Activated CD8-positive, alpha-beta memory T cell treated with anti-CD3 and anti-CD28 coated beads, Interleukin-2, amount 10 ng/mL, durations not matched to agents 7 days and 5 days (primary cell): ENCODE results near the gene TDRD5. TPM values are rescaled to one million over a fixed set of nuclear protein-coding genes. Genes with fewer than 3 reads are reported as not detected.

ENCODE experiments used
- ATAC-seq: fragments of 150-1000 bp; cut with Tn5 transposase; one replicate; pipeline ENCODE4 v1.10.0; 2021; ENCODE audit warnings: moderate library complexity
- CTCF ChIA-PET: fragments of 350-600 bp; sonication (Branson Sonifier 250); formaldehyde crosslinking; loops from one replicate; lab custom pipeline; 2021; ENCODE audit warnings: antibody characterized with exemption; lab: Charles Lee
- DNase-seq: peaks from one replicate; pipeline ENCODE4 v3.0.0-alpha.2; 2020
- H3K27ac Mint-ChIP-seq: one replicate; pipeline ENCODE4 v1.8.0; 2021; ENCODE audit warnings: mild to moderate bottlenecking, mixed read lengths
- H3K27me3 Mint-ChIP-seq: one replicate; pipeline ENCODE4 v1.8.0; 2021; ENCODE audit warnings: mixed read lengths
- H3K36me3 Mint-ChIP-seq: one replicate; pipeline ENCODE4 v1.8.0; 2021; ENCODE audit warnings: mild to moderate bottlenecking, mixed read lengths
- H3K4me1 Mint-ChIP-seq: one replicate; pipeline ENCODE4 v1.8.0; 2021; ENCODE audit warnings: mixed read lengths
- H3K4me3 Mint-ChIP-seq: one replicate; pipeline ENCODE4 v1.8.0; 2021; ENCODE audit warnings: mild to moderate bottlenecking, moderate library complexity, mixed read lengths
- H3K9me3 Mint-ChIP-seq: one replicate; pipeline ENCODE4 v1.8.0; 2022; ENCODE audit warnings: low read depth, mixed read lengths
- total RNA-seq, 2 experiments: library from RNA; stranded (reverse); gene quantifications; one replicate each; pipeline ENCODE4 v1.2.3, GENCODE V29; 2021

The TDRD5 gene
- total RNA-seq, 2 experiments from 2014 or later, result not detected

DNA sequence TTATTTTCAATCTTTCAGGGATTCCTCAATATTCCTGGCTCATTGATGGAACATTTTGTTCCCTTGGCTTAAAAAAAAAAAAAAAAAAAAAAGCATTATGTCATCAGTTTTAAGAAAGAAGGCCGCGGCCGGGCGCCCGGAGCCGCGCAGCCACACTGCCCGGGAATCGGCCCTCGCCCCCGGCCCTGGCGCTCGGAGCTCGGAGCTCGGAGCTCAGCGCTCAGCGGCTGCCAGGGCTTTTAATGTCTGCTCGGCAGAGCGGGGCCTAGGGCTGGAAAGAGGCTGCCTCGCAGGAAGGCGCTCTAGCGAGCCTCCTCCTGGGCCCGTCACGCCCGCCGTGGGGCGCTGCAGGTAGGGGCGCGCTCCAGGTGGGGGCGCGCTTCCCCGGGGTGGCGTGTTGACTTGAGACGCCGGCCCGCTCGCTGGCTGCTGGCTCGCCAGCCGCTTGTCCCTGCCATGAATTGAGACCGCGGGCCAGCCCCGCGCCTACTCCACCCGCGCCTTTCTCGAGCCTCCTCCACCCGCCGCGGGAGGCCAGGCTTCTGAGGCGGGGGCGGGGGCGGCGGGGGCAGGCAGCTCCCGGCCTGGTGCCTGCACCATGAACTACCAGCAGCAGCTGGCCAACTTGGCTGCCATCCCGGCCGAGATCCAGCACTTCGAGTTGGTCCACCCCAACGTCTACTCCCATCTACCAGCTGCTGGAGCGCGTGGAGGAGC, 5.4 kb upstream of the TDRD5 start:
- no peaks in the 10 kb centered on the region for H3K9me3 Mint-ChIP-seq
- CTCF ChIA-PET, result no interaction called here
- peaks cover 40% of the 10 kb centered on the region for H3K27me3 Mint-ChIP-seq
- no peaks in the 10 kb centered on the region for H3K4me1 Mint-ChIP-seq
- no peak for ATAC-seq
- no peak overlapping the region for H3K27ac Mint-ChIP-seq
- H3K36me3 Mint-ChIP-seq, result no peaks in the 10 kb centered on the region
- no peak overlapping the region for H3K4me3 Mint-ChIP-seq
- DNase-seq, result no peak

GRCh38 chr1:179587336-179587735, 4.3 kb upstream of the TDRD5 start:
- ATAC-seq, result no peak
- CTCF ChIA-PET, result no interaction called here
- Mint-ChIP-seq H3K9me3 (no peaks in the 10 kb centered on the region), H3K27ac (no peak overlapping the region), H3K27me3 (peaks cover 43% of the 10 kb centered on the region), H3K4me1 (no peaks in the 10 kb centered on the region), H3K4me3 (no peak overlapping the region), H3K36me3 (no peaks in the 10 kb centered on the region)
- no peak for DNase-seq

- CTCF ChIA-PET, result no interaction called here
- H3K4me3 Mint-ChIP-seq, result no peak overlapping the region
- H3K27ac Mint-ChIP-seq, result no peak overlapping the region
- DNase-seq (no peak), ATAC-seq (no peak)
- H3K36me3 Mint-ChIP-seq, result no peaks in the 10 kb centered on the region
- H3K9me3 Mint-ChIP-seq, result no peaks in the 10 kb centered on the region
- H3K27me3 Mint-ChIP-seq, result peaks cover 49% of the 10 kb centered on the region
- H3K4me1 Mint-ChIP-seq, result no peaks in the 10 kb centered on the region
Measured at GRCh38 chr1:179588425-179589024, 3.1 kb upstream of the TDRD5 start.

- Mint-ChIP-seq H3K27me3 (peaks cover 44% of the 10 kb centered on the region), H3K9me3 (no peaks in the 10 kb centered on the region), H3K4me3 (no peak overlapping the region), H3K27ac (no peak overlapping the region), H3K4me1 (no peaks in the 10 kb centered on the region), H3K36me3 (no peaks in the 10 kb centered on the region)
- CTCF ChIA-PET, result no interaction called here
- DNase-seq, result no peak
- ATAC-seq, result no peak
Measured at GRCh38 chr1:179589509-179589908, 2.1 kb upstream of the TDRD5 start.

DNA sequence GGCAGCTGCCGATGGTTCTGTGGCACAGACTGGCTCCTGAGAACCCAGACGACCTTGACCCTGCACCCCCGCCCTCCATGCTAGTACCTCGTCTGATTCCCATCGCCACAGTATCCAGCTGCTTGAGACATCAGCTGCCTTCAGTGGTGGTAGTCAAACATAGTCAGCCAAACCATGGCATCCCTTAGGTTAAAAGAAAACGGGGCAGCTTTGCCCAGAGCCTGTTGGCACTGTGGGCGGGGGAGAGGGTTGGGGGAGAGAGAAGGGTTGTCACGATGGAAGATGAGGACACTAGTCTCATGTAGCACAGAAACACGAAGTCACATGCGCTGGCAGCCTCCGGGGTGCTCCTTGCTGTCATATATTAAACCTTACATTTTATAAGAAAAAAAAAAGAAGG, 961 bp upstream of the TDRD5 start:
- Mint-ChIP-seq H3K9me3 (no peaks in the 10 kb centered on the region), H3K4me3 (no peak overlapping the region), H3K27ac (no peak overlapping the region), H3K36me3 (no peaks in the 10 kb centered on the region), H3K4me1 (no peaks in the 10 kb centered on the region), H3K27me3 (peaks cover 38% of the 10 kb centered on the region)
- DNase-seq, result no peak
- CTCF ChIA-PET, result no interaction called here
- no peak for ATAC-seq

DNA sequence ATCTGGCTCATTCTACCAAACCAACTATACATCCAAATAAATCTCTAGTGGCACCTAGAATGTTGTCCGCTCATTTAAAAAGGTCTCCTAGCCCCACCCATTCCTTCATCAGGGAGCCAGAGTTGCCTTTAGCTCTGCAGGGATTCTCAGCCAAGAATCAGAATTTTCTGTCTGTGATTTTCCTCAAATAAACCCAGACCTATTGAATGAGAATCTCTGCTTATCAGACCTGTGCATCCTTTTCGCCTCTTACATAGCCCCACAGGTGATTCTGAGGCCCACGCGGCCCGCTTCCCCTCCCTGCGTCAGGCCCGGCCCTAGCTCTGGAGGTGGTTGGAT, 410 bp upstream of the TDRD5 start:
- DNase-seq (no peak), ATAC-seq (no peak)
- H3K4me3 Mint-ChIP-seq, result no peak overlapping the region
- CTCF ChIA-PET, result no interaction called here
- H3K9me3 Mint-ChIP-seq, result no peaks in the 10 kb centered on the region
- no peaks in the 10 kb centered on the region for H3K36me3 Mint-ChIP-seq
- H3K27me3 Mint-ChIP-seq, result peaks cover 35% of the 10 kb centered on the region
- no peaks in the 10 kb centered on the region for H3K4me1 Mint-ChIP-seq
- no peak overlapping the region for H3K27ac Mint-ChIP-seq

- DNase-seq (no peak), ATAC-seq (no peak)
- Mint-ChIP-seq H3K9me3 (no peaks in the 10 kb centered on the region), H3K27me3 (peaks cover 9% of the 10 kb centered on the region), H3K36me3 (no peaks in the 10 kb centered on the region), H3K4me1 (no peaks in the 10 kb centered on the region), H3K4me3 (no peak overlapping the region), H3K27ac (no peak overlapping the region)
- CTCF ChIA-PET, result no interaction called here
Measured at GRCh38 chr1:179598631-179599030, 7.0 kb downstream of the TDRD5 start.

- H3K27ac Mint-ChIP-seq, result no peak overlapping the region
- H3K9me3 Mint-ChIP-seq, result no peaks in the 10 kb centered on the region
- DNase-seq (no peak), ATAC-seq (no peak)
- H3K4me3 Mint-ChIP-seq, result no peak overlapping the region
- no peaks in the 10 kb centered on the region for H3K36me3 Mint-ChIP-seq
- peaks cover 9% of the 10 kb centered on the region for H3K27me3 Mint-ChIP-seq
- no peaks in the 10 kb centered on the region for H3K4me1 Mint-ChIP-seq
- CTCF ChIA-PET, result no interaction called here
Measured at GRCh38 chr1:179599623-179600249, 8.1 kb downstream of the TDRD5 start.

DNA sequence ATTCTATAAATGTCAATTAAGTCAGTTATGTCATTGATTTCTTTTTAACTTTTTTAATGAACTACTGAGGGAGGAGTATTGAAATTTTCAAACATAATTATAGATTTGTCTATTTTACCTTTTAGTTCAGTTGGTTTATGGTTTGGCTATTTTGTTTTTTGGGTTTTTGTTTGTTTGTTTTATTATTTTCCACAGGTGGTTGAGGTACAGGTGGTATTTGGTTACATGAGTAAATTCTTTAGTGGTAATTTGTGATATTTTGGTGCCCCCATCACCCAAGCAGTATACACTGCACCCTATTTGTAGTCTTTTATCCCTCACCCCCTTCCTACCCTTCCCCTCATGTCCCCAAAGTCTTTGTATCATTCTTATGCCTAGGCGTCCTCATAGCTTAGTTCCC, 9.5 kb downstream of the TDRD5 start:
- CTCF ChIA-PET, result no interaction called here
- ATAC-seq, result no peak
- no peaks in the 10 kb centered on the region for H3K36me3 Mint-ChIP-seq

GRCh38 chr1:179612361-179612760, 20.7 kb downstream of the TDRD5 start:
- Mint-ChIP-seq H3K27me3 (peaks cover 8% of the 10 kb centered on the region), H3K4me3 (no peak overlapping the region), H3K27ac (no peak overlapping the region), H3K9me3 (no peaks in the 10 kb centered on the region), H3K36me3 (no peaks in the 10 kb centered on the region), H3K4me1 (no peaks in the 10 kb centered on the region)
- ATAC-seq (no peak), DNase-seq (no peak)
- CTCF ChIA-PET, result interaction anchor here (0.7 kb wide), 1 partner anchor 547 kb away, joined by 3 read pairs; no protein-coding TSS in a partner anchor

More for the DNA sequence above, 9.5 kb downstream of the TDRD5 start:
- H3K4me3 Mint-ChIP-seq, result no peak overlapping the region
- no peaks in the 10 kb centered on the region for H3K4me1 Mint-ChIP-seq
- peaks cover 6% of the 10 kb centered on the region for H3K27me3 Mint-ChIP-seq
- H3K9me3 Mint-ChIP-seq, result no peaks in the 10 kb centered on the region
- no peak overlapping the region for H3K27ac Mint-ChIP-seq
- no peak for DNase-seq

DNA sequence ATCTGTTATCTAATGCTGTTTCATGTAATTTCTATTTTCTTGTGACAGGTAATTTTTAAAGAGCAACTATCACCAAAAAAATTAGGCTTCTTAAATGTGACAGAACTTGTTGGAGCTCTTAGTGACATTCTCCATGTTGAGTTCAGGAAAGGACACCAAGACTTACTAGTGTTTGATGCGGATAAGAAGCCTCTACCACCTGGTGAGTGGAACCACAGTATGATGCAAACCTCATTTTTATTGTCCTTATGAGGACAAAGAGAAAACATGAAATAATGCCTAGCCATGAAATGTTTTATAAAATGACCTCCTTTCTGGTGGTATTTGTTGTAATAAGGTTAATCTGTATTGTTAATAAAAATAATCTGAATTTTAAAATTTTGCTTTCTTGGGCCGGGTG, 39.1 kb downstream of the TDRD5 start:
- CTCF ChIA-PET, result no interaction called here
- H3K9me3 Mint-ChIP-seq, result no peaks in the 10 kb centered on the region
- H3K36me3 Mint-ChIP-seq, result no peaks in the 10 kb centered on the region
- H3K27me3 Mint-ChIP-seq, result no peaks in the 10 kb centered on the region
- no peak for ATAC-seq
- no peak overlapping the region for H3K4me3 Mint-ChIP-seq
- H3K27ac Mint-ChIP-seq, result no peak overlapping the region
- no peaks in the 10 kb centered on the region for H3K4me1 Mint-ChIP-seq
- DNase-seq, result no peak

DNA sequence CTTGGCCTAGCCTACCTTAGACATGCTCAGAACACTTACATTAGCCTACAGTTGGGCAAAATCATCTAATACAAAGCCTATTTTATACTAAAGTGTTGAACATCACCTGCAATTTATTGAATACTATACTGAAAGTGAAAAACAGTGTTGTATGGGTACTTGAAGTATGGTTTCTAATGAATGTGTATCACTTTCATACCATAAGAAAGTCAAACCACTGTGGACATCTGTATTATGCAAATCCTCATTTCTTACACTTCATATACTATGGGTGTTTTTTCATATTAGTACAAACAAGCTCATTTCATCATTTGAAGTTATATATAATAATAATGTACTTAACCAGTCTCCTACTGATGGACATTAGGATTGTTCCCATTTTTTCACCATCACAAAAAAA, 41.2 kb downstream of the TDRD5 start:
- Mint-ChIP-seq H3K9me3 (no peaks in the 10 kb centered on the region), H3K27me3 (no peaks in the 10 kb centered on the region), H3K4me3 (no peak overlapping the region), H3K27ac (no peak overlapping the region), H3K36me3 (no peaks in the 10 kb centered on the region), H3K4me1 (no peaks in the 10 kb centered on the region)
- DNase-seq (no peak), ATAC-seq (no peak)
- CTCF ChIA-PET, result no interaction called here

DNA sequence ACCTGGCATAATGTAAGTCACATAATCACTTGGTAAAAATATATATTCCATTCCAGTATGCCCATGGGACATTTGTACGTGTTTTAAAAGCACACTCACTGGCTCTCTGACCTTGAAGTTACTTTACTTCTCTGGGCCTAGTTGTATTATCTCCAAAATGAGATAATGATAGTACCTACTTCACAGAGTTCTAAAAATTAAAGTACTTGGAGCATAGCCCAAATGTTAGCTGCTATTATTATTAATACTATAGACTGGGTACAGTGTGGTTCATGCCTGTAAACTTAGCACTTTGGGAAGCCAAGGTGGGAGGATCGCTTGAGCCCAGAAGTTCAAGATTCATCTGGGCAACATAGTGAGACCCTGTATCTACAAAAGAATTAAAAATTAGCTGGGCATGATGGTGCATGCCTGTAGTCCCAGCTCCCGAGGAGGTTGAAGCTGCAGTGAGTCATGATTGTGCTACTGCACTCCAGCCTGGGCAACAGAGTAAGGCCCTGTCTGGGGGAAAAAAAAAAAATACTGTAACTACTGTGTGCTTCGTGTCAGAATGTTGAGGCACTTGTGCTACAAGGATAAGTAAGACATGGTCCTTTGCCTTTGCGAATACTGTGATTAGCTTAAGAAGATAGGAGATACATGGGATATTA, 45.7 kb downstream of the TDRD5 start:
- no peak for ATAC-seq

GRCh38 chr1:179661018-179661417, 69.4 kb downstream of the TDRD5 start:
- H3K4me3 Mint-ChIP-seq, result no peak overlapping the region
- H3K27me3 Mint-ChIP-seq, result peaks cover 2% of the 10 kb centered on the region
- H3K36me3 Mint-ChIP-seq, result no peaks in the 10 kb centered on the region
- H3K4me1 Mint-ChIP-seq, result no peaks in the 10 kb centered on the region
- ATAC-seq, result no peak
- H3K9me3 Mint-ChIP-seq, result no peaks in the 10 kb centered on the region
- no peak overlapping the region for H3K27ac Mint-ChIP-seq
- DNase-seq, result no peak
- CTCF ChIA-PET, result no interaction called here

More for the DNA sequence above, 45.7 kb downstream of the TDRD5 start:
- Mint-ChIP-seq H3K4me3 (no peak overlapping the region), H3K27ac (no peak overlapping the region), H3K27me3 (no peaks in the 10 kb centered on the region), H3K4me1 (no peaks in the 10 kb centered on the region), H3K36me3 (no peaks in the 10 kb centered on the region), H3K9me3 (no peaks in the 10 kb centered on the region)
- DNase-seq, result no peak
- CTCF ChIA-PET, result no interaction called here
